Mesothelial cell of epicardium (in vitro differentiated cells): Measurements from ENCODE around the gene LRRC75A. TPM values are rescaled to one million over a fixed set of nuclear protein-coding genes. Genes with fewer than 3 reads are reported as not detected.

ENCODE experiments used
- DNase-seq, 2 experiments: peaks; one replicate each; pipeline ENCODE4 v3.0.0; 2021; ENCODE audit warnings: low spot score in 2 of 2; ENCODE audit not compliant: unreplicated experiment in 2 of 2
- H3K27ac Mint-ChIP-seq: 2 replicates; pipeline ENCODE4 v1.8.0; 2021; ENCODE audit warnings: mixed read lengths
- H3K27me3 Mint-ChIP-seq: 2 replicates; pipeline ENCODE4 v1.8.0; 2021; ENCODE audit warnings: low read depth, mixed read lengths
- H3K36me3 Mint-ChIP-seq: 2 replicates; pipeline ENCODE4 v1.8.0; 2021; ENCODE audit warnings: mixed read lengths
- H3K4me1 Mint-ChIP-seq: 2 replicates; pipeline ENCODE4 v1.8.0; 2021; ENCODE audit warnings: mixed read lengths
- H3K4me3 Mint-ChIP-seq: 2 replicates; pipeline ENCODE4 v1.8.0; 2021; ENCODE audit warnings: mild to moderate bottlenecking, moderate library complexity, mixed read lengths
- H3K9me3 Mint-ChIP-seq: 2 replicates; pipeline ENCODE4 v1.8.0; 2021; ENCODE audit warnings: mixed read lengths
- CTCF ChIP-seq: fragments of 200-600 bp; sonication (generic); IDR thresholded peaks from one replicate; pipeline ENCODE4 v1.5.0; 2021; ENCODE audit warnings: antibody characterized with exemption; ENCODE audit not compliant: unreplicated experiment
- total RNA-seq: library from RNA; stranded (reverse); gene quantifications from 3 replicates; pipeline ENCODE4 v1.2.1, GENCODE V29; 2021

Gene LRRC75A
- total RNA-seq, 1 donor from 2014 or later: 4.0 TPM

GRCh38 chr17:16465052-16465312 lies 27.0 kb downstream of the LRRC75A start:
- Mint-ChIP-seq H3K27me3 (no peaks in the 10 kb centered on the region), H3K9me3 (no peaks in the 10 kb centered on the region), H3K36me3 (peaks cover 2% of the 10 kb centered on the region), H3K27ac (no peak overlapping the region), H3K4me1 (peaks cover 11% of the 10 kb centered on the region), H3K4me3 (no peak overlapping the region)
- DNase-seq: no peak
- TF ChIP-seq CTCF: no peak

DNA sequence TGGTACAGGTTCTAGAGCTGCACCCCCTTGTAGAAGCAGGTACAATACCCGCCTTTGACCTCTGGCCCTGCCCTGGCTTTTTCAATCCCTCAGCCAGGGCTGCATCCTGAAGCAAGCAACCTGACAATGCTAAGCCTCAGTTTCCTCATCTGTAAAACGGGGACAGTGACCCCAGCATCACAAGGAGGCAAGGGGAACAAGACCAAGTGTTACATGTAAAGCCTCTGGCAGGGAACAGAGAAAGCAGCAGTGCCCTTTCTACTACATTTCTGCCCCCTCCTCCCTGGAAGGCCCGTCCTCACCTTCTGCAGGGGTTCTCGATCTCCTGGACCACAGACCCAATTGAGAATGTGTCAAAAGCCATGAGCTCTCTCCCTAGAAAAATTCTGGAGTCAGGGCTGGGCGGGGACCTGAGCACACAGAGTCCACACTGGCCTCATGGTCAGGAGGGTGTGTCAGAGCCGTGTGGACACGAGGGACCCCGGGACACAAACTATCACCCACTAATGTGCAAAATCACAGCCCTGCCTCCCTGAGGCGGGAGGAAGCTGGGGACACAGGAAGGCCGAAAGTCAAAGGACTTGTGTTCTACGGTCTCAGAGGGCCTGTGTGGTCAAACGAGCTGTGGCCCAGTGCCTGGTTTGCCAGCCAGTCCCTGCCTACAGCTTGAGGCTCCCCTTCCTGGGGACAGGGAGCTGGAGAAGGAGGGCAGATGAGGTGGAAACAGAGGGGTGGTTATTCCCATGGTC lies 27.5 kb downstream of the LRRC75A start:
- Mint-ChIP-seq H3K36me3 (peaks cover 2% of the 10 kb centered on the region), H3K9me3 (no peaks in the 10 kb centered on the region), H3K4me1 (peaks cover 10% of the 10 kb centered on the region), H3K4me3 (no peak overlapping the region), H3K27me3 (no peaks in the 10 kb centered on the region), H3K27ac (no peak overlapping the region)
- DNase-seq: no peak
- no peak for TF ChIP-seq CTCF

- Mint-ChIP-seq H3K27ac (peak overlapping the region; percentile 30), H3K36me3 (peaks cover 2% of the 10 kb centered on the region), H3K4me3 (no peak overlapping the region), H3K27me3 (no peaks in the 10 kb centered on the region), H3K9me3 (no peaks in the 10 kb centered on the region), H3K4me1 (peaks cover 10% of the 10 kb centered on the region)
- TF ChIP-seq CTCF: no peak
- DNase-seq: no peak
These were observed 28.4 kb downstream of the LRRC75A start for GRCh38 chr17:16463358-16464302.

- Mint-ChIP-seq H3K36me3 (peaks cover 2% of the 10 kb centered on the region), H3K4me3 (no peak overlapping the region), H3K27me3 (no peaks in the 10 kb centered on the region), H3K27ac (peak overlapping the region; percentile 56), H3K9me3 (no peaks in the 10 kb centered on the region), H3K4me1 (peaks cover 10% of the 10 kb centered on the region)
- no peak for TF ChIP-seq CTCF
- no peak for DNase-seq
These were observed 29.7 kb downstream of the LRRC75A start for GRCh38 chr17:16462070-16462864.

DNA sequence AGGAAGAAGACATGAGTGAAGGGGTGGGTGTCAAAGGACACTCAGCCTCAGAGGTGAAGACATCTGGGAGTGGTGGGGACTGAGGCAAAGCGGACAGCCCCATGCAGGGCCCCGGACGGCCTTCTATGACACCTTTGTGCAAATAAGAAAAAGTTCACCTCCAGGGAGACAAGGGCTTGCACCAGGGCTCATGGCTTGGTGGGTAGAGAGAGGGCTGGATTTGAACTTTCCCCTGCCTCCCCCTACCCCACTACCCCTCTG lies 30.5 kb downstream of the LRRC75A start:
- Mint-ChIP-seq H3K27me3 (no peaks in the 10 kb centered on the region), H3K4me1 (peaks cover 10% of the 10 kb centered on the region), H3K36me3 (peaks cover 2% of the 10 kb centered on the region), H3K4me3 (no peak overlapping the region), H3K9me3 (no peaks in the 10 kb centered on the region), H3K27ac (no peak overlapping the region)
- DNase-seq: no peak
- TF ChIP-seq CTCF: no peak
